ENCODE data around the gene RABEP2.
"Not testable (repeated sequence)": the region's sequence is repeated elsewhere in the genome, so short reads cannot be mapped to it uniquely, and the experiment has no call there.

RABEP2 gene, protein sequence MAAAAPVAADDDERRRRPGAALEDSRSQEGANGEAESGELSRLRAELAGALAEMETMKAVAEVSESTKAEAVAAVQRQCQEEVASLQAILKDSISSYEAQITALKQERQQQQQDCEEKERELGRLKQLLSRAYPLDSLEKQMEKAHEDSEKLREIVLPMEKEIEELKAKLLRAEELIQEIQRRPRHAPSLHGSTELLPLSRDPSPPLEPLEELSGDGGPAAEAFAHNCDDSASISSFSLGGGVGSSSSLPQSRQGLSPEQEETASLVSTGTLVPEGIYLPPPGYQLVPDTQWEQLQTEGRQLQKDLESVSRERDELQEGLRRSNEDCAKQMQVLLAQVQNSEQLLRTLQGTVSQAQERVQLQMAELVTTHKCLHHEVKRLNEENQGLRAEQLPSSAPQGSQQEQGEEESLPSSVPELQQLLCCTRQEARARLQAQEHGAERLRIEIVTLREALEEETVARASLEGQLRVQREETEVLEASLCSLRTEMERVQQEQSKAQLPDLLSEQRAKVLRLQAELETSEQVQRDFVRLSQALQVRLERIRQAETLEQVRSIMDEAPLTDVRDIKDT

DNA sequence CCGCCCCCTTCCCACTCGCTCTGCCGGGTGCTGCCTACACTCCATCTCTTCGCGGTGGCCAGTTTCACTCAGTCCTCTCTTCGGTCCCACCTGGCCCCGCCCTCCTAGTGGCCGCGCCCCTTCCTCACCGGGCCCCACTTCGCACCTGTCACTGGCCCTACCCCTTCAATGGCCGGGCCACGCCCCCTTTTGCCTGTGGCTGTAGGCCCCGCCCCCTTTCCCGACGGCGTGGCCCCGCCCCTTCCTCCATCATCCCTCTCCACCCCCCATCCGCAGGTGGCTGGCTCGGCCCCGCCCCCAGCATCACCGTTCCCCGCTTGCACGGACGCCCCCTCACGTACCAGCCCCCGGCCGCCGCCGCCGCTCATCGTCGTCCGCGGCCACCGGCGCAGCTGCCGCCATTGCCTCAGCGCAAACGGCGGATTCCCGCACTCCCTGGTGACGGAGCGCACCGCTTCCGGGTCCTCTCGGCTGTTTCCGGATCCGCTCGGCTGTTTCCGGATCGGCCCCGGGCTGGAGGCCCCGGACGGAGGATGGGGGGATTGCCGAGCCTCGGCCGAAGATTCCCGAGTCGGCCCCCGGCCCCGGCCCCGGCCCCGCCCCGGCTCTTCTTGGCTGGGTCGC lies at the start of gene RABEP2:
Gene RABEP2, minus strand, starts transcription at position 477 of the 624 bp plus-strand sequence. Its CDS starts 75 bp downstream, at position 402.
- DNase-seq = peak; percentile 95 to 99 (median 96)

DNA sequence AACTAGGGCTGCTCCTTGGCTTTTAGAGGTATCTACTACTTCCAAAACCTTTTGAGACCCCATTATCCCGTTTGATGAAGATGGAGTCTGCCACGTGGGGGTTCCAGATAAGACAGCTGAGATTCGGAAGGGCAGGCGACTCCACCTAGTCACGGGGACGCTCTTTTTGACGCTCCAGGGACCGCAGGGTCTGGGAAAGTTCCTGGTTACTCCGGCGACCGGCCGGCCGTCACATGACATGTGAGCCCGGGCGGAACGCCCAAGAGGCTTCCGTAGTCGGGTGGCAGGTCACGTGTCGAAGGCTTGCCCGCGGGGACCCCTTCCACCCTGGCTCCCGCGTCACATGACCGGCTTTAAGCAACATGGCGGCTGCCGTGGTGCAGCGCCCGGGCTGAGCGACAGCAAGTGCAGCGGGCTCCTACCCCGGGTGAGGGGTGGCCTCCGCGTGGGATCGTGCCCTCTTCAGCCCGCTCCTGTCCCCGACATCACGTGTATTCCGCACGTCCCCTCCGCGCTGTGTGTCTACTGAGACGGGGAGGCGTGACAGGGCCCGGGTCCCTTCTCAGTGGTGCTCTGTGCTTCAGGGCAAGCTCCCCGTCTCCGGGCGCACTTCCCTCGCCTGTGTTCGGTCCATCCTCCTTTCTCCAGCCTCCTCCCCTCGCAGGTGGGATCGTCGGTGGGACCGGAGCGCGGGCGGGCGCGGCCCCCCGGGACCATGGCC lies 49.6 kb upstream of the RABEP2 start, which contains the start of gene SPNS1:
Gene SPNS1, plus strand, starts transcription at position 342 of the 721 bp plus-strand sequence. Its CDS starts 374 bp downstream, at position 716.
- peak; percentile 75 to 83 (median 78) for DNase-seq

DNA sequence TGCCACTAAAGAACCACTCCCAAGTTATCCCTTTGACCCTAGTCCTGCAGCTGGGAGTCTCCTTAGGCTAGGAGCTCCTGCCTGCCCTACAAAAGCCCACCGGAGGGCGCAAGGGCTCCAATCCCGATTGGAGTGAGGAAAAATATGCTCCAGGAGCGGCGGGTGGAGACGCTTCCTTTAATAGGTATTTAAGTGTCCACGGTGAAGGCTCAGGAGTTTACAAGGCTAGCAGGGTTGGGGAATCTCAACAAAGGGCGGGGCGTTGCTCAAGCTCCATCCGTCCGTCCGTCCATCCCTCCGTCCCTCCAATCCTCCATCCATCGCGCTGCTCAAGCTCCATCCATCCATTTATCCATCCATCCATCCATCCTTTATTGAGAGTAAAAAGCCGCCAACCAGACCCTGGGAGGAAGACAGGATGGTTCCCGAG lies 49.0 kb upstream of the RABEP2 start:
- no peak for DNase-seq

DNA sequence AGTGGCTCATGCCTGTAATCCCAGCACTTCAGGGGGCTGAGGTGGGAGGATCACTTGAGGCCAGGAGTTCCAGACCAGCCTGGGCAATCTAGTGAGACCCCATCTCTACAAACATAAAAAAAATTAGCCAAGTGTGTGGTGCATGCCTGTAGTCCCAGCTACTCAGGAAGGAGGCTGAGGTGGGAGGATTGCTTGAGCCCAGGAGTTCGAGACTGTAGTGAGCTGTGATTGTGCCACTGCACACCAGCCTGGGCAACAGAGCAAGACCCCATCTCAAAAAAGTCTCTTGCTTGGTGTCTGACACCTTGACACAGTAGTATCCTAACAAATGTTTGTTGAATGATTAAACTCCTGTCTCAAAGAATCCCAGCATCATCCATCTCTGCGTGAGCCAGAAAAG lies 44.7 kb upstream of the RABEP2 start:
- DNase-seq = not testable (repeated sequence)

DNA sequence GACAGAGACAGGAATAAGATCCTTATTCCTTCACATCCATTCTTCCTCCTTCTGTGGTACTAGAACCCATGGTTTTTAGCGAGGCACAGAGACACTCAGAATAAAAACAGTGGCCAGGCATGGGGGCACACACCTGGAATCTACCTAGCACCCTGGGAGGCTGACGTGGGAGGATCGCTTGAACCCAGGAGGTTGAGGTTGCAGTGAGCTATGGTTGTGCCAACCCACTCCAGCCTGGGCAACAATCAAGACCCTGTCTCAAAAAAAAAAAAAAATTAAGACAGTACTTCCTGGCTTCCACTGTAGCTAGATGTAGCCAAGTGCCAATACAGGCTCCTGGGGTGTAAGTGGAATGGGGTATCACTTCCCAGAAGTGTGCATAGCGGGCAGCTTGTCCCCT lies 42.1 kb upstream of the RABEP2 start:
- no peak for DNase-seq

DNA sequence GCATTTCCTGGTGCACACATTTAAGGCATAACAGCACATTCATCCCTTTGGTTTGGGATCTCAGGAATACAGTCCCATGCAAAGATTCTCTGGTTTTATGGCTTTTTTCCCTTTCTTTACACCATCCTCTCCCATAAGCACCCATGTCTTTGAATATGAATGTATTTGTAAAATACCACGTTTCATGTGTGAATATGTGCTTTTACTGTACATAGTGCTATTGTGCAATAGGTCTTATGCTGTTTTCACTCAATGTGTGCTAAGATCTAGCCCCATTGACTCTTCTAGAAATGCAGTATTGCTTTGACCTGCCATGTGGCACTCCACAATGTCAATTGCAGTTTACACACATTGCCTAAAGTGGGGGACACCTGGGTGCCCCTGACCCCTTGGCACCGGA lies 39.5 kb upstream of the RABEP2 start:
- DNase-seq = no peak

DNA sequence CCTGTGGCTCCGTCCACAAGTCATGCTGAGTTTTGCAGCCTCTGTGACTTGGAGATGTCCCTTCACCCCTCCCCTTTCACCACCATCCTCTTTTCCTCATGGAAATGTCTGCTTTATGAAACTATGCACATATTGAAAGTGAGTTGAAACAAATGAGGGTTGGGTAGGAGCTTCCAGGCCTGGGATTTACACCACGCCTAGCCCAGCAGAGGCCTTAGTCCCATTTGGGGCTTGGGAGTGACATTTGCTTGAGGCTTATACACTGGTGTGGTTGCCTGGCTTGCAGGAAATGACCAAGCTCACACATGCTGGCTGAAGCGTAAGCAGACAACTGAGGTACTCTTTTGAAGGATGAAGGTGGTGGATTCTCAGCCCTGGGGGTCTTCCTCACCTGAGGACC lies 39.0 kb upstream of the RABEP2 start:
- DNase-seq = no peak

DNA sequence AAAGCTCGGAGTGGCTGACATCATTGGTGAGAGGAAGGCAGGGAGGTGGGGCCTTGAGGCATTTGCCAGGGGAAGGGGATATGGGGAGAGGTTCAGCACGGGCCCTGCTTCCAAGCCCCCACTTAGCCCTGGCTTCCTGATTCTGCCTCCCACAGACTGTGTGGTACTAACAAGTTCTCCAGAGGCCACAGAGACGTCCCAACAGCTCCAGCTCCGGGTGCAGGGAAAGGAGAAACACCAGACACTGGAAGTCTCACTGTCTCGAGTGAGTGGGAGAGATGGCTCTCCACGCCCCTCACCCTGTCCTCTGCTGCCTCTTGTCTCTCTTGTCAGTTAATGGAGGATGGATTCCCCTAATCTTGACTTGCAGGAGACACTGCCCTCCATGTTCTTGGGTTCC lies 33.8 kb upstream of the RABEP2 start:
- DNase-seq = no peak

DNA sequence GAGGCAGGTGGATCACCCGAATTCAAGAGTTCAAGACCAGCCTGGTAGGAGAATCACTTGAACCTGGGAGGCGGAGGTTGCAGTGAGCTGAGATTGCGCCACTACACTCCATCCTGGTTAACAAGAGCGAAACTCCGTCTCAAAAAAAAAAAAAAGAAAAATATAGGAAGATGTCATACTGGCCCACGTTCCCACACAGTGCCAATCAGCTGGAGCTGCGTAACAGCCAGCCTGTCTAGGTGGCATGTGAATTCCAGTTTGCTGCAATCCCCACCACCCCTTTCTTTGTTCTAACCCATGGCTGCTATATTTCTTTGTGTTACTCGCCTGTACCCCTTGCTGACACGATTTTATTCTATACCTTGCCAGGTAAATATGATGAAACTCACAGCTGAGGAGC lies 33.2 kb upstream of the RABEP2 start:
- no peak for DNase-seq

DNA sequence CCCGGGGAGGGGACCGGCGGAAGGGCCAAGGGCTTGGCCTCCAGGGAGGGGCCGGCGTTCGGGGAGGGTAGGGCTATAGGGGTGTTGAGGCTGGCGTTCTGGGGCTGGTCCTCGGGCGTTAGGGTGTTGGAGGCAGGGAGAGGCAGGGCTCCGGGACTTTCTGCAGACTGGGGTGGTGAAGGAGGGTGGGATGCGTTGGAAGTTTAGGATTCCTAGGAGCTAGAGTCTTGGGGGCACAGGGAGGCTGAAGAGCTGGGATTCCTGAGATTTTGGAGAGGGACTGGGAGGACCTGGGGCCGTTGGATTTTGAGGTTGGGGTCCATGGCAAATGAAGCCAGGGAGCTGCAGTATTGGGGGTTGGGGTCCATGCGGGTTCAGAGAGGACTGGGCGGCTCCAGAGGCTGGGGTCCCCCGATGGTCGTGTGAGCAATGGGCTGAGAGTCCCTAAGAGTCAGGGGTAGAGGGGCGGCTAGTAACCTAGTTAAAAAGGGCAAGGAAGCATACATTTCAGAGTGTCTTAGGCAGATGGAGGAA lies 26.4 kb upstream of the RABEP2 start:
- no peak for DNase-seq

DNA sequence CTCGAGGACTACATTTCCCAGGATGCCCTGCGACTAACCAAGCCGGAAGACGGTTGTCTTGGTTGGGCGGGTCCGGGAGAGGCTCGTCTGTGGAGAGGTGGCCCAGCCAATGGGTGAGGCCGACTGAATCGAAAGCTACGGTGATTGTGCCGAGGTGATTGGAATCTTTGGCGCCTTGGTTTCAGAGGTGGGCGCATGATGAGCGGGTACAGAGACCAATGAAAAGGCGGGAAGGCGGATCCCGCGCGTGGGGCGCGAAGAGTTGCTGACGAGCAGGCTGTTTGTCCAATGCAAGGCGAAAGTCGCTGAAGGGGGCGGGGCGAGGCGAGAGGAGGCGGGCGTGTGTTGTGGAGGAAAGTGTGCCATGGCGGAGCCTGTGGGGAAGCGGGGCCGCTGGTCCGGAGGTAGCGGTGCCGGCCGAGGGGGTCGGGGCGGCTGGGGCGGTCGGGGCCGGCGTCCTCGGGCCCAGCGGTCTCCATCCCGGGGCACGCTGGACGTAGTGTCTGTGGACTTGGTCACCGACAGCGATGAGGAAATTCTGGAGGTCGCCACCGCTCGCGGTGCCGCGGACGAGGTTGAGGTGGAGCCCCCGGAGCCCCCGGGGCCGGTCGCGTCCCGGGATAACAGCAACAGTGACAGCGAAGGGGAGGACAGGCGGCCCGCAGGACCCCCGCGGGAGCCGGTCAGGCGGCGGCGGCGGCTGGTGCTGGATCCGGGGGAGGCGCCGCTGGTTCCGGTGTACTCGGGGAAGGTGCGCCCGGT lies 25.8 kb upstream of the RABEP2 start, which contains the start of gene NFATC2IP:
Gene NFATC2IP, plus strand, starts transcription at position 290 of the 762 bp plus-strand sequence. Its CDS starts 75 bp downstream, at position 365.
- peak; percentile 98 to 99 (median 98) for DNase-seq

DNA sequence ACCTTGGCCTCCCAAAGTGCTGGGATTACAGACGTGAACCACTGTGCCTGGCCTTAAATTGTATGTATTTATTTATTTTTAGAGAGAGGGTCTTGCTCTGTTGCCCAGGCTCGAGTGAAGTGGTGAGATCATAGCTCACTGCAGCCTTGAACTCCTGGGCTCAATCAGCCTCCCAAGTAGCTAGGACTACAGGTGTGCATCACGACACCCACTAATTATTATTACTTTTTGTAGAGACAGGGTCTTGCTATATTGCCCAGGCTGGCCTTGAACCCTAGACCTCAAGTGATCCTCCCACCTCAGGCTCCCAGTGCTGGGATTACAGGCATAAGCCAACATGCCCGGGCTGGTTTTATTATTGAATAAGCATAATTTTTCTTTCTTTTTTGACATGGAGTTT lies 21.6 kb upstream of the RABEP2 start:
- no peak for DNase-seq

DNA sequence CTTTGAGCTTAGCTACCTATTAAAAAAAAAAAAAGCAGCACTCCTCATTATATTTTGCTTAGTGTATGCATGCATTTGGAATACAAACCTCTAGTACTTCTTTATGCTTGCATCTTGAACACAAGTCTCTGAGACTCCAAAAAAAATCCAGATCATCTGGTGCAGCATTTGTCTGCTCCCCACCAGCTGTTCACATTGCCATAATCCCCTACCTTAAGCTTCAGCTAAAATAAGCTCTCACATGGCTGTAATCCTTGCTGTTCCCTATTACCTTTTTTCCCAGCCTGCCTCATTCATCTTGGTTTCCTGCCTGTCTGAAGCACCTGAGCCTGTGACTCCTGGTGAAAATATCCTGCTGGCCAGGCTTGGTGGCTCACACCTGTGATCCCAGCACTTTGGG lies 18.2 kb upstream of the RABEP2 start:
- DNase-seq = no peak

DNA sequence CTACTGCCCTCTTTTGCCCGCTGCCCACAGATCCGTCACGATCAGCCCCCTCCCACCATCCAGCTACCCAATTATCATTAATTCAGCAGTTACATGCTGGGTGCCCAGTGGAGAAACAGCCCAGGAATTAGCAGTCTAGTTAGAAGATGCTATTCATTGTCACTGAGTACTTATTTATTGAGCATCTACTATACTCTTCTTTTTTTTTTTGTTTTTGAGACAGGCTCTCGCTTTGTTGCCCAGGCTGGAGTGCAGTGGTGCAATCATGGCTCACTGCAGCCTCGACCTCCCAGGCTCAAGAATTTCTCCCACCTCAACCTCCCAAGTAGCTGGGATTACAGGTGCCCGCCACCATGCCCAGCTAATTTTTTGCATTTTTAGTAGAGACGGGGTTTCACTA lies 14.8 kb upstream of the RABEP2 start:
- not testable (repeated sequence) for DNase-seq

DNA sequence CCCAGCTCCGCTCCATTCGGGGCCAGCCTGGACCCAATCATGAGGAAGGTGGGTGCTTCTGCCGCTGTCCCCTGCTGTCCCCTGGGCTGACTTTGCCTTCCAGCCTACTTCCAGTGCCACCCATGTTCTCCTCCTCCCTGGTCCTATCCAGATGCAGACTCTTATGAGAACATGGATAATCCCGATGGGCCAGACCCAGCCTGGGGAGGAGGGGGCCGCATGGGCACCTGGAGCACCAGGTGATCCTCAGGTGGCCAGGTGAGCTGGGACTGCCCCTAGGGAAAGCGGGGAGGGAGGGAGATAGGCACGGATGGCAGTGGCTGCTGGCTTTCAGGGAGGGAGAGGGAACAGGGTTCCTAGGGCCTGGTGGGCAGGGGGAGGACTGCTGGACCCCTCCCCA lies 13.7 kb upstream of the RABEP2 start:
- DNase-seq = no peak

DNA sequence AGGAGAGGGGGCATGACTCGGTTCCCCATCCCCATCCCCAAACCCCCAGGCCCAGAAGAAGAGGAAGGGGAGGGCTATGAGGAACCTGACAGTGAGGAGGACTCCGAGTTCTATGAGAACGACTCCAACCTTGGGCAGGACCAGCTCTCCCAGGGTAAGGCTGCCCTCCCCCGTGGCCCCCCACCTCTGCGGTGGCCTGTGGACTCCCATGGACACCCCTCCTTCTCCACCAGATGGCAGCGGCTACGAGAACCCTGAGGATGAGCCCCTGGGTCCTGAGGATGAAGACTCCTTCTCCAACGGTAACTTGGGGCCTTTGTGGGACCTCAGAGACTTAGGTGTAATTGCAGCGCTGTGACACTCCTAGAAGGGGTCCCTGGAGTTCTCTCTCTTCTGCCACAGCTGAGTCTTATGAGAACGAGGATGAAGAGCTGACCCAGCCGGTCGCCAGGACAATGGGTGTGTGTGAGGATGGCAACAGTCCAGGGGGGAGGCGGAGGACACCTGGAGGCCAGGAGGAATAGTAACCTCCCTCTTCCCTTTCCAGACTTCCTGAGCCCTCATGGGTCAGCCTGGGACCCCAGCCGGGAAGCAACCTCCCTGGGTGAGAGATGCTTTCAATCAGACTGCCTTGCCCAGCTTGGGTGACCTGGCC lies 12.3 kb upstream of the RABEP2 start:
- no peak for DNase-seq

DNA sequence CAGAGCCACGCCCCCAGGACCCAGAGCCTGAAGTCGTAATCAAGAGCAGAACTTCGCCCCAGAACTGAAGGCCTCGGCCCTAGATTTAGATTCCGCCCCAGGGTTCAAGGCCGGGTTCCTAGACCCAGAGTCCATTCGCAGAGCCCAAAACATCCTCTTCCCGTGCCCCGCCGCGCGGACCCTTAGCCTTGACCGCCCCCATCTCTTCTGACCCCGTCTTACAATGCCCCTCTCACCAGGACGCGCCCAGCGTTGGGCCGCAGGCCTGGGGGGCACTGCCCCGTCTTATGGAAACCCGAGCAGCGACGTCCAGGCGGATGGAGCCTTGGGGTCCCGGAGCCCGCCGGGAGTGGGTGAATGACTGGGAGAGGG lies 11.7 kb upstream of the RABEP2 start:
- no peak for DNase-seq

DNA sequence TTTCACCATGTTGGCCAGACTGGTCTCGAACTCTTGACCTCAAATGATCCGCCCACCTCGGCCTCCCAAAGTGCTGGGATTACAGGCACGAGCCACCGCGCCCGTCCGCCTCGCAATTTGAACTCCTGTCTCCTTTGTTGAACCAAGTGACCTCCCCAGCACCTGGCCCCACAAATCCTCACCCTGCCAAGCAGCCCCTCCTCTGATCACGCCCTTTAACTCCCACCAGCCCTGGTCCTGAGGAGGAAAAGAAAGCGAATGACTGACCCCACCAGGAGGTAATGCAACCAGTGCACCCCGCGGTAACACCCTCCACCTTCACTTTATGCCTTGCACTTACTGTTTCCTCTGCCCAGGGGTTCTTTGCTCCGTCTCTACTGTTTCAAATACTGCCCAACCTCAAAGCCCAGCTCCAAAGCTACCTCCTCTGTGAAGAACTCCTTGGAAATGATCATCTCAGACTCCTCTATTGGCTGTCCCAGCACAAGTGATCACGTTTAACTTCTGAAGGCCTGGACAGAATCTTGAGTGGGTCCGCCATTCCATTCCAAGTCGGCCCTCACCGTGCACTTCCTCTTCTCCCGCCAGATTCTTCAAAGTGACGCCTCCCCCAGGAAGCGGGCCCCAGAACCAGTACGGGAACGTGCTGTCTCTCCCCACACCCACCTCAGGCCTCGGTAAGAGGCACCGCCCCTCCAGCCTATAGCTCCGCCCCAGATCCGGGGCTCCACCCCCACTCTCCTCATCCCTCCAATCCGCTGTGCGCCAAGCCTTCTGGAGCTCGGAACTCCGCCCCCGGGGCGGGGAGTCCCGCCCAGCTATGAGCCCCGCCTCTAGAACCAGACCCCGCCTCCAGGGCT lies 11.1 kb upstream of the RABEP2 start:
- peak; percentile 57 to 75 (median 72) for DNase-seq

DNA sequence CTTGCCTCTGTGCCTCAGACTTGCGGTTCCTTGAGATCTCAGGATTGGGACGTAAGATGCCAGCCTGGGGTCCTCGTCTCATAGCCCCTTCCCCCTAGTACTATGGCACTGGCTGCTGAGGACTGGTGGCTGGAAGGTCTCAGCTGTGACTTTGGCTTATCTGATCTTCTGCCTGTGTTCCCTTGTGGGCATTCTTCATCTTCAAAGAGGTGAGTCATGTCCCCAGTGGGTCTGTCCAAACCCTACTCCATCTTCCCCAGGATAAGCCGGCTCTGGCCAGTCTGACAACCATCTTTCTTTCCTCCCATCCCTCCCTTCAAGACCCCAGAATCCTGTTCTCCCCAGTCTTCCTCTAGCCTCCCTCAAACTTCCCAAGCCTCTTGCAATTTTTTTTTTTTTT lies 10.3 kb upstream of the RABEP2 start:
- no peak for DNase-seq

DNA sequence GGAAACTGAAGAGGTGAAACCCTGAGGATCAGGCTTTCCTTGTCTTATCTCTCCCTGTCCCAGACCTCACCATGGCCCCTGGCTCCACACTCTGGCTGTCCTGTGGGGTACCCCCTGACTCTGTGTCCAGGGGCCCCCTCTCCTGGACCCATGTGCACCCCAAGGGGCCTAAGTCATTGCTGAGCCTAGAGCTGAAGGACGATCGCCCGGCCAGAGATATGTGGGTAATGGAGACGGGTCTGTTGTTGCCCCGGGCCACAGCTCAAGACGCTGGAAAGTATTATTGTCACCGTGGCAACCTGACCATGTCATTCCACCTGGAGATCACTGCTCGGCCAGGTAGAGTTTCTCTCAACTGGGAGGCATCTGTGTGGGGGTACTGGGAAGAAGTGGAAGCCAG lies 8.1 kb upstream of the RABEP2 start:
- no peak for DNase-seq
